Mucosa of rectum (tissue), 2 donors: ENCODE measurements around the gene HS1BP3.

Experiments used
- H3K27ac ChIP-seq, 2 donors: one replicate each; pipeline ENCODE4 v1.7.0; 2013; ENCODE audit warnings: inconsistent platforms in 2 of 2, low read depth in 2 of 2, low read length in 2 of 2
- H3K27me3 ChIP-seq, 2 donors: one replicate each; pipeline ENCODE4 v1.7.0; 2013; ENCODE audit warnings: low read length in 2 of 2; ENCODE audit not compliant: control insufficient read depth in 2 of 2, insufficient read depth in 2 of 2
- H3K36me3 ChIP-seq, 2 donors: one replicate each; pipeline ENCODE4 v1.7.0; 2013; ENCODE audit warnings: low read length in 2 of 2; ENCODE audit not compliant: control insufficient read depth in 2 of 2, insufficient read depth in 2 of 2
- H3K4me1 ChIP-seq, 2 donors: one replicate each; pipeline ENCODE4 v1.7.0; 2013; ENCODE audit warnings: low read length in 2 of 2, mild to moderate bottlenecking in 1 of 2; ENCODE audit not compliant: control insufficient read depth in 2 of 2, insufficient read depth in 2 of 2
- H3K4me3 ChIP-seq, 2 donors: one replicate each; pipeline ENCODE4 v1.7.0; 2013; ENCODE audit warnings: low read length in 2 of 2
- H3K9ac ChIP-seq, 2 donors: one replicate each; pipeline ENCODE4 v1.7.0; 2013; ENCODE audit warnings: low read length in 2 of 2, low read depth in 1 of 2, mild to moderate bottlenecking in 1 of 2
- H3K9me3 ChIP-seq, 2 donors: one replicate each; pipeline ENCODE4 v1.7.0; 2013; ENCODE audit warnings: low read length in 2 of 2; ENCODE audit not compliant: control insufficient read depth in 2 of 2
- donor health status: healthy.
- donor health status: Normal muscosa, but diverticular disease.

HS1BP3 gene

DNA sequence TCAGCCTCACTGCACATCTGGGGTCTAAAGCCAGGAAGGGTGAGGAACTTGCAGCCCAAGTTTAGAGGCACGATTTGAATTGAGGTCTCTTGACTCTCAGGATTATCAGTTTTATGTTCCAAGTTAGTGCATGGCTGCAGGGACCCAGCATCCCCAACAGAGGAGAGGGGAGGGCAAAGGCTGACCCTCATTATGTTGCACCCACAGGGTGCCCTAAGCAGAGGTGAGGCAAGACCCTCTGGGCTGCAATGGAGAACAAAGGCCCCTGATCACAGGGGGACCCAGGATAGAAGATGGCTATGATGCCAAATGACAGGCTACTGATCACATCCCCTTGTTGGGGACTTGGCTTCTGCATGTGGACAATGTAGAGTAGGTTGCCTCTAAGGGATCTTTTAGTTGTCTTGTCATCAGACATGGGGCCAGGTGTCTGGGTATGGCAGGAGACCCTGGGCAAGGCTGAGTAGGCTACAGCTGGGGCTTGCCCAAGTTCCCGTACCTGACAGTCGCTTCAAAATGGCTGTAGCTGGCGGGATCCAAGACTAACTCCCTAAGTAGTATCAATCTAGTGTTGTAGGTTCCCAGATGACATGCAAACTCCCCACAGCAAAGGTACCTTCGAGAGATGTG is 11.5 kb upstream of the HS1BP3 start:
- no peaks in the 10 kb centered on the region for H3K36me3 ChIP-seq
- peaks cover 43 to 52% of the 10 kb centered on the region in 2 donors for H3K27me3 ChIP-seq
- H3K27ac ChIP-seq = no peak overlapping the region
- no peak overlapping the region for H3K4me3 ChIP-seq
- peaks cover 8 to 14% of the 10 kb centered on the region in 2 donors for H3K4me1 ChIP-seq
- no peak overlapping the region for H3K9ac ChIP-seq
- H3K9me3 ChIP-seq = no peaks in the 10 kb centered on the region

DNA sequence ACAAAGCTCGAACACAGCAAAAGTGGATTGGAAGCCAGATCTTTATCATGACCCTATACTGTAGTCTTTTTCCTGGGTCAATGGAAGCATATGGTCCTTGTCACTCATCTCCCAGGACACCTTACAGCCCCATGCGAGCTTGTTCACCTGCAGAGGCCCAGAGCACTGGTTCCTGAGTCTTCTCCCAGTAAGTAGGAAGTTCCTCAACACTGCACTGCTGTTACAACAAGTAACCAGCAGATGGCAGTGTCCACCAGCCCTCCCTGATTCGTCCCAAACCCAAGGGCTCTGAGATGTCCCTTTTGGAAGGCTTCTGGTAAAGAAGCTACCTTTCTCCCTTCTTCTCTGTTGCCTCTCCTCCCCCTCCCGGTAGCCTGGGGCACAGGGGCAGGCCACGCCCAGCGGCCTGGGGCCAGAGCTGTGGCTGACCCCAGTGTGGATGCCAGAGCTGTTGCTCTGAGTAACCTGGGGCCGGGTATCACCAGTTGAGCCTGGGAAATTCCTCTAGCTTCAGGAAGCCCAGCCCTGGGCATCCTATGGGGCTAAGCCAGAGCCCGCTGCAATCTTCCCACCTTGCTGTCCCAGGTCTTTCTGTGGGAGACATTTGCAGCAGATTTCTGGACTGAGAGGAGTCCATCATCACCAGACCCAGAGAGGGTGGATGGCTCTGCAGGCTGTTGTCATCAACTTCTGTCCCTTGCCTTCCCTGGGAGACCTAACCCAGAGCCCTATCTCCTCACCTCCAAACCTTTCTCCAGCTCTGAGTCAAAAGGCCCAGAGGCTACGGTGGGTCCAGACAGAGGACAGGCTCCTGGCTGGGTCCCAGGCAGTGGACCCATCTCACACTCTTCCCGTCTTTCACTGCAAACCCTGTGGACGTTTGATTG is 10.8 kb upstream of the HS1BP3 start:
- H3K27me3 ChIP-seq = peaks cover 42 to 52% of the 10 kb centered on the region in 2 donors
- no peak overlapping the region for H3K9ac ChIP-seq

DNA sequence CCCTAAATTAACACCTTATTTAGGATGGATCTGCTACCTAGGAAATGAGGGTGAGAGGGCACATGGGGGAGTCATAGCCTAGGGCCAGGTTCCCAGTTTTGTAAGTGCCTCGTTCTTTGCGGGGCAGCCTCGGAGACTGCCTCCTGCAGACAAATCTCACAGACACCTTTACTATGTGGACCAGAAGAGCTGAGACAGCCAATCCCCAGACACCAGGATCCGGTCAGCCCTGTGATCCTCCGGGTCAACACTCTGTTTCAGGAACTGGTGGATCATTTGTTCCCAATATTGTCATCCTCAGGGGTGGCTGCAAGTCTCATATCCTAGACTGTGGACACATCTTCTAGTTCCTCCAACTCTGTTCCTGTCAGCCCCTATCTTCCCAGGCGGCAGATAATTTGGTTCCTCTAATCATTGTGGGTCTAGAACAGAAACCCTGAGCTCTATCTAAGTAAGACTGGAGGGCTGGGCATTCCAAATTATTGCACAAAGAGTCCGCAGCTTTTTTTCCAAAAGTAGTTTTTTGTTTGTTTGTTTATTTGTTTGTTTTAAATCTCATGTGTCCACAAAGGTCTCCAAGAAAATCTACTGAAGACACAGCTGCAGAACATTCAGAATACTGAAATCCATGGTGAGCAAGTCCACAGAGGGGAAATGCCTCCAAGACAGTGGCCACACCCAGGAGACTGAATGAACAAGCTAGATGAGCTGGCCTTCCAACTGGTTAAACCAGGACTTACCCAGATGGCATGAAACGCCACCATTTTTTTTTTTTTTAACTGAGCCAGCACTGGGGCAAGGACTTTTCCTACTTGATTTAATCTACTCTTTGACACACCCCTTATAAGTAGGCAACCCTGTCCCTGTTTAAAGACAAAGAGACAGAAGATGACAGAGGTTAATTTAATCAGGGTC is 9.9 kb upstream of the HS1BP3 start:
- peaks cover 3 to 7% of the 10 kb centered on the region in 2 donors for H3K4me1 ChIP-seq
- no peaks in the 10 kb centered on the region for H3K9me3 ChIP-seq
- peaks cover 37 to 45% of the 10 kb centered on the region in 2 donors for H3K27me3 ChIP-seq
- no peak overlapping the region for H3K4me3 ChIP-seq
- no peak overlapping the region for H3K9ac ChIP-seq
- H3K27ac ChIP-seq = no peak overlapping the region
- H3K36me3 ChIP-seq = no peaks in the 10 kb centered on the region

More for the DNA sequence above, 10.8 kb upstream of the HS1BP3 start:
- Histone ChIP-seq H3K27ac (no peak overlapping the region), H3K9me3 (no peaks in the 10 kb centered on the region), H3K4me3 (no peak overlapping the region), H3K4me1 (peaks cover 8 to 14% of the 10 kb centered on the region in 2 donors), H3K36me3 (no peaks in the 10 kb centered on the region)

DNA sequence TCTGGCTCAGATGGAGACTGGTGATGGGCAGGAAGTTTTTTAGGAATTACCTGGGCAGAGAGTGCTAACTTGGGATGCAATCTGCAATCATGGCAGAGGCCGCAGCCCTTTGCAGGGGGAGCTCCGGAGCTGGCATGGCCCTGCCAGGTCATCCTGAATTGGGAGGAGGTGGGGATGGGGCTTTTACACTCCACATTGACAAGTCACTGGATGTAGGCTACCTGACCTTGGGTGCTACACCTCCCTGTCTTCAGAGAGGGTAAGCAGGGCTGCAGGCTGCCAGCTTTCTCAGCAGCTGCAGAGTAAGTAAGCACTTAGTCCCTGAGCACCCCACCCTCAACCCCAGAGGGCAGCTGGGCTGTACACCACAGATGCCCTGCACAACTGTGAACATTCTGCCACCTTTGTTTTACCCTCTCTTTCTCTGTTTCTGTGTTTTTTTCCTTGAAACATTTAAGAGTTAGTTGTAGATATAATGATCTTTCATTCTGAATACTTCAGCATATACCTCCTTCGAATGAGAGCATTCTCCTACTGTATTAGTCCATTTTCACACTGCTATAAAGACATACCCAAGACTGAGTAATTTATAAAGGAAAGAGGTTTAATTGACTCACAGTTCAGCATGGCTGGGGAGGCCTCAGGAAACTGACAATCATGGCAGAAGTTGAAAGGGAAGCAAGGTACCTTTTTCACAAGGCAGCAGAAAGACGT is 6.8 kb upstream of the HS1BP3 start:
- Histone ChIP-seq H3K4me3 (no peak overlapping the region), H3K9ac (no peak overlapping the region), H3K4me1 (no peaks in the 10 kb centered on the region), H3K36me3 (no peaks in the 10 kb centered on the region), H3K27me3 (peaks cover 10 to 16% of the 10 kb centered on the region in 2 donors), H3K27ac (no peak overlapping the region), H3K9me3 (no peaks in the 10 kb centered on the region)

DNA sequence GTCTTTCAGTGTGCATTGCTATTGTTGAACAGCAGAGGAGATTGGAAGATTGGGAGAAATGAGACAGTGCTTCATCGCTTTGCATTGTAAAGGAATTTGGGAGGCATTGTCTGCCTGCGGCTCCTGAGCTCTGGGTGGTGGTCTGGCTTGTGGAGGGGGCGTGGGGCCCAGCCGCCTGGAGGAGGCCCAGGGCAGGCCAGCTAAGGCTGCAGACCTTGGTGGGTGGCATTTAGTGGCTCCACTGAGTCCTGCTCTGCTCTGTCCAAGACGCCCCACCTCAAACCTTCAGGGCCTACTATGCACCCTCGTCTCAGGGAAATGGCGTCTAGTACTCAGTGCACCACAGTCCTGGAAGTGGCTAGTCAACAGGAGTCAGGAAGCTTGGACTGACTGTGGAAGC is 5.7 kb upstream of the HS1BP3 start:
- Histone ChIP-seq H3K9ac (no peak overlapping the region), H3K4me1 (peaks cover 2% of the 10 kb centered on the region in 2 donors), H3K27me3 (peaks cover under 1 to 5% of the 10 kb centered on the region in 2 donors), H3K9me3 (no peaks in the 10 kb centered on the region), H3K36me3 (no peaks in the 10 kb centered on the region), H3K27ac (no peak overlapping the region), H3K4me3 (no peak overlapping the region)

DNA sequence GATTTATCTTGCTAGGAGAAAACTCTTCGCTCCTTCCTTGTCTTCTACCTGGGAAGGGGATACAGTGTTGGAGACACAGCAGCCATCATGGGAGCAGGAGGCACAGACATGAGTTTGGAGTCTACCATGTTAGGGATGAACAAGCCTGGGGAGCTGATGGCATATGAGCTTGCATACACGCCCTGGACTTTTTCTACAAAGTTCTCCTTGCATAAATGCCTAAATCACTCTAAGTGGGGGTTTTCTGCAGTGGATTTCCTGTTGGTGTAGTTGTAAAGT is 3.6 kb upstream of the HS1BP3 start:
- no peaks in the 10 kb centered on the region for H3K27me3 ChIP-seq
- H3K9me3 ChIP-seq = no peaks in the 10 kb centered on the region
- no peak overlapping the region for H3K9ac ChIP-seq
- H3K36me3 ChIP-seq = no peaks in the 10 kb centered on the region
- H3K4me1 ChIP-seq = peaks cover 16 to 18% of the 10 kb centered on the region in 2 donors
- no peak overlapping the region for H3K27ac ChIP-seq
- H3K4me3 ChIP-seq = no peak overlapping the region

DNA sequence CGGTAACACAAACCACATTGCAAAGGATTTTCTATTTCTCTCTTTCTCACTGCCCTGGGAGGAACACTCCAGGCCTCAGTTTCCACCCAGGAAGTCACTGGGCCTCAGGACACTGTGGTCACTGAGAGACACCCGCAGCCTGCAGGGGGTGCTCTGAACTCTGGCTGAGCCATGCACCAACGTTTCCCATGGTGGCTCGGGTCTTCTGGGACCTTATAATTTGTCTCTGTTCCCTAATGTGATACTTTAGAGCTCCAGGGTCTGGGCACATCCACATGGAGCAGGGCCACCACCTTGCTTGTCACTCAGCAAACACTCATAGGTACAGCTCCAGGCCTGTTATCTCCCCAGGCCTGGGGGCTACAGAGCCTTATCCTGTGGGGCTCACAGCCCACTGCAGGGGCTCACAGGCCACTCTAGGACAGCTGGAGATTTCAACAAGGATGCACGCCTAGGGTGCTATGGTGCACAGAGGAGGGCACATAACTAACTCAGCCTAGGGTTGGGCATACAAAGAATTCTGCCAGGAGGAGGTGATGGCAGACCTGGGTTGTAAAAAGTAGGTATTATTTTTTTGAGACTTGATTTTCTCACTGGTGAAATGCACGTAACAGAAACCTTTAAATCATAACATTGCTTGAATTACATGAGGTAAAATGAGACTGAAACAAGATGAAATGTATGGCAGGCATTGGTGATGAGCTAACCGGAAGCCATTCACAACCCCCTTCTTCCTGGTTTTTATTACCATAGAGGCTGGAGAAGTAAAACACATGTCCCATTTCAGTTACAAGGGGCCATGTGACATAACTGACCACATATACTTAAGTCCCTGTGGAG is 3.0 kb upstream of the HS1BP3 start:
- Histone ChIP-seq H3K36me3 (no peaks in the 10 kb centered on the region), H3K27me3 (no peaks in the 10 kb centered on the region), H3K9me3 (no peaks in the 10 kb centered on the region), H3K27ac (no peak overlapping the region), H3K9ac (no peak overlapping the region), H3K4me3 (no peak overlapping the region), H3K4me1 (peaks cover 19% of the 10 kb centered on the region in 2 donors)

DNA sequence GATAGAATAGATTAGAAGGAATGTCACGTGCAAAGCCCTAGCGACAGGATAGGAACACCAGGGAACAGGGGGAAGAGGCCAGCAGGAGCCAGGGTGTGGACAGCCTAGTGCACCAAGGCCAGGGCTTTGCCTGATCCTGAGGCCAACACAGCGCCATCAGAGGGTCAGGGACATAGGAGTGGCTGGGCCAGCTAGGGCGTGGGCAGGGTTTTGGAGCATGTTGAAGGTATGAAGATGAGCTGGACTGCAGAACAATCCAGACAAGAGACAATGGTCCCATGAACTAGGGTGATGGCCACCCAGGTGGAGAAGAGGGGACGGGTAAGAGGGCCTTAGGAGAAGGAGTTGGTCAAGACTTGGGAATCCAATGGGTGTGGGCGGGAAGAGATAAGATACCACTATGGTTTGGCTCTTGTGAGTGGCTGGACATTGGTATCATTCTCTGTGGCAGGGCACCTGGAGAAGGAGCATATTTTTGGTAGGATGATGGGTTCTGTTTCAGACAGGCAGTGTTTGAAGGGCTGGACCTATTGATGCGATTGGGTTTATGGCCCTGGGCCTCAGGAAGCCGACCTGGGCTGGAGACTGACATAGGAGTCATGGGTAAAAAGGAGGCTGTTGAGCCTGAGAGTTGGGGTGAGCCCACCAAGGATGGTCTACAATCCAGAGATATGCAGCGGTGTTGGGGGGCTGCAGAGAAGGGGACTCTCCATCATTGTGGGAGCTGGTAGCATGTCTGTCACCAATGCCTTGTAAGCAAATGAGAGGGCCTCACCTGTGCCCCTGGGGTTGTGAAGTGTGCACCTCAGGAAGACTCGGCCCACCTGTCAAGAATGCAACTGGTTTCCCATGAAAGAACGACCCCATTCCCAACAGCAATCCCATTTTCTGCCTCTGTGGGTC is 2.0 kb upstream of the HS1BP3 start:
- Histone ChIP-seq H3K27me3 (no peaks in the 10 kb centered on the region), H3K36me3 (no peaks in the 10 kb centered on the region), H3K4me3 (no peak overlapping the region), H3K4me1 (peaks cover 24 to 25% of the 10 kb centered on the region in 2 donors), H3K9ac (no peak overlapping the region), H3K27ac (no peak overlapping the region), H3K9me3 (no peaks in the 10 kb centered on the region)
